ENCODE results near the gene MAST4.
A peak's percentile ranks its signal among the peaks of the same experiment; 100 is the strongest.

Gene MAST4

DNA sequence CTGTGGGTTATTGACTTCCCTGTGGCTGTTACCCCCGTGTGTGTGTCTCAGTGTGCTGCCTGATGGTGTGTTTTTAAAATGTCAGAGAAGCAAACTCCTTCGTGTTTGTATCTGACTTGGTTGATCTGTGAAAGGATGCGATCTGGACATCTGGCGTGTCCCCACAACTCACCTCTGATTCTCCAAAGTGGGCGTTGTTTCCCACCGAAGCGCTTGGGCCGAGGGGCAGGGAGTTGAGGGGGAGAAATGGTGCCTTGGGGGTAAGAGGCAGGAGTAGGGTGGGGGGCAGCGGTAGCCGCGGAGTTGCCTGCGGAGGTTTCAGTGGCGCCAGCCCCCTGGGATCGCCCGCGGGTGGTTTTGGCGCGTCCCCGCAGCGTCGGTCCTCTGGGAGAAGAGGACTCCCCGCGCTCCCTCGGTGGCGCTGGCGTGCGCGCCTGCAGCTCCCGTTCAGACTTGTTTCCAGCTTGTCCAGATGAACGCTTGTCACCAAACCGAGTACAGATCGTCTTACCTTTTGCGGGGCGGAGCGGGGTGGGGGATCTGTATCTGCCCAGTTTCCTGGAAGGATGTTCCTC, 1.1 kb downstream of the MAST4 start:
- DNase-seq, result peak; percentile 7
- in situ Hi-C loops (cut with HindIII; ENCODE audit: low pct_ligation_motif_present, low pct_unique_long_range_greater_than_20kb, low sequenced_read_pairs), result no loop called here

DNA sequence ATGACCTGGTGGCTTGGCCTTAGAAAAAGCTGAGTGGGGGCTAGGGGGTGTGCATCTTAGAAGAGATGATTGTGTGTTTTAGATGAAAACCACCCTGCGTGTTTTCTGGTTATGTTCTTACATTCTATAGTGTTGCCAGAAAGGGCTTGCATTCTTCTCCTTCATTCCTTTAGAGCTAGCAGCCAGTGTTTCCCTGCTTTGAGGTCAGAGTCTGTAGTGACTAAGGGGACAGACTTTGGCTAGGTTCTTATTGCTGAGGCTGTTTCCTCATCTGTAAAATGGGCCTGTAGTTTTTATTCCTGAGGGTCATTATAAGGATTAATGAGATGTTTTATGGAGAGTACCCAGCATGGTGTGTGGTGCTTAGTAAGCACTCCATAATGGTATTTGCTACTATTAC, 6.4 kb downstream of the MAST4 start:
- no peak for DNase-seq
- in situ Hi-C loops (cut with HindIII; ENCODE audit: low pct_ligation_motif_present, low pct_unique_long_range_greater_than_20kb, low sequenced_read_pairs), result no loop called here

DNA sequence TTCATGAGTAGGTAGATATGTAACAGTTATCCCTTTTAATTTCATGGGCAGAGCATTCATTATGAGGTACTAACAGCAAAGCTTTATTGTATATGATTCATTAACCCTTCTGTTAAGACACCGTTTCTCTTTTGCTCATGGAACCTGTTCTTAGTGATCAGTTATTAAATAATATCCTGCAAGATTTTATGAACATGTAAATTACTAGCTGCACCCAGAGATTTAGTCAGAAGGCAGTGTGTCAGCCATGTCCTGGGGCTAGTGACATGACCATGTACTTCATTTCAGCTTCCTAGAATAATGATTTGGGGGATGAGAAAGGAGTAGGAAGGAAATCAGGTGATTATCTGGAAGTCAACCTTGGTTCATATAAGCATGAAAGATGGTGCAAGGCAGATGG, 7.0 kb downstream of the MAST4 start:
- in situ Hi-C loops (cut with HindIII; ENCODE audit: low pct_ligation_motif_present, low pct_unique_long_range_greater_than_20kb, low sequenced_read_pairs), result no loop called here
- no peak for DNase-seq

DNA sequence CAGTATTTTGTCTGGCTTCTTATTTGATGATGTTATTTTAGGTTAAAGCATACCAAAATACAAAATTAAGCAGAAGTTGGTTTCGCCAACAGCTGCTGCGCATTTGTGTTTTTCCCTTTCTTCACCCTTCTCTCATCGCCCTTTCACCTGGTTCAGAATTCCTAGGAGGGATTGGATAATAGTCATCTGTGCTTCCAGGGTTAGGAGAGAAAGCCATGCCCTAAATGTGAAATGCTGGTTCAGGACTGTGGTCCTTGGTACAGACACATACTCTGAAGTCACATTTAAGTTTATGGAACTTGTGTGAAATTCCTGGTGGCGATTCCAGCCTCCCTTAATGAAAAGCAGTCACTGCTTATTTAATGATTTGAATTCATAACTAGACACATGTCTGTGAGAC, 7.7 kb downstream of the MAST4 start:
- in situ Hi-C loops (cut with HindIII; ENCODE audit: low pct_ligation_motif_present, low pct_unique_long_range_greater_than_20kb, low sequenced_read_pairs), result no loop called here
- DNase-seq, result no peak

DNA sequence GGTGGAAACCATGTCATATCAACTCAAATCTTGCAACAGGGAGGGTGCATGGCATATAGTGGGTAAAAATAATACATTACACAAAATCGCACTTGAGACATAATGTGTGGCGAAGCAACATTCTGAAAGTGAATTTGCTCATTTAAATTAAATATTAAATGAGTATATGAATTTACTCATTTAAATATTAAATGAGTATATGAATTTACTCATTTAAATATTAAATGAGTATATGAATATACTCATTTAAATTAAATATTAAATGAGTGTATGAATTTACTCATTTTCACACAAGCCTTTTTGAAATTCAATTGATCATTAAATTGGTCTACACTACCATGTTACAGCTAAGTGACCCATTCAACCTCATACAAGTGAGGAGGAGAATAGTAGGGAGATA, 10.5 kb downstream of the MAST4 start:
- in situ Hi-C loops (cut with HindIII; ENCODE audit: low pct_ligation_motif_present, low pct_unique_long_range_greater_than_20kb, low sequenced_read_pairs), result no loop called here
- no peak for DNase-seq

GRCh38 chr5:66608501-66608900, 12.3 kb downstream of the MAST4 start:
- no peak for DNase-seq
- in situ Hi-C loops (cut with HindIII; ENCODE audit: low pct_ligation_motif_present, low pct_unique_long_range_greater_than_20kb, low sequenced_read_pairs), result no loop called here

DNA sequence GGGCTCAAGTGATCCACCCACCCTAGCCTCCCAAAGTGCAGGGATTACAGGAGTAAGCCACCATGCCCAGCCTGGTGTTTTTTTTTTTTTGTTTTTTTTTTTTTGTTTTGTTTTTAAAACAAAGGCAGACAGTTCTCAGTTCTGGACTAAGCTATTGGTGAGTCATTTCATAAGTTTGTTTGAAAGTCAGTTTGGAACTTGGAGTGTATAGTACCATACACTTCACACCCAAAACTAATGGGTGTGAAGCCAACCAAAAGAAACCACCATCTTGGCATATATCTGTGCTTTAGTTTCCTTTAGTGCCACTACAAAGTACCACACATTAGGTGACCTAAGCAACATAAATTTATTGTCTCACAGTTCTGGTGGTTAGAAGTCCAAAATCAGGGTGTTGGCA, 13.4 kb downstream of the MAST4 start:
- in situ Hi-C loops (cut with HindIII; ENCODE audit: low pct_ligation_motif_present, low pct_unique_long_range_greater_than_20kb, low sequenced_read_pairs), result no loop called here
- no peak for DNase-seq

DNA sequence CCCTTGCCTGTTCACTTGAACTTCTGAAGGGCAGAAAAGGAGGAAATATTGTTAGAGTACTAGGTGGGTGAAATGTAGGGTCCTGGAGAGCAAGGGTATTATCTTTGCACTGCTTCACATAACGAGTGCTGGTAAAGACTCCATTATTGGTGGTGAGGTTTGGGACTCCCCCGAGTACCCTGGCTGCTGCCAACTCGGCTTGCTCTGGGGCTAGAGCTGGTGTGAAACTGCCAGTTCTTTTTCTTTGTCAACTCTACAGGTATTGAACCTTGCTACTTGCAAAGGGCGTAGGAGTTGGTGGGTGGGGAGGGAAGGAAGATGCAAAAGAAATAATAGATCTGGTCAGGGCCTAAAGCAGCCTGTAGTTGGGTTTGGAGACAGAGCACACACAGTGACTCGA, 16.0 kb downstream of the MAST4 start:
- no peak for DNase-seq
- in situ Hi-C loops (cut with HindIII; ENCODE audit: low pct_ligation_motif_present, low pct_unique_long_range_greater_than_20kb, low sequenced_read_pairs), result no loop called here

GRCh38 chr5:66615136-66615535, 18.9 kb downstream of the MAST4 start:
- in situ Hi-C loops (cut with HindIII; ENCODE audit: low pct_ligation_motif_present, low pct_unique_long_range_greater_than_20kb, low sequenced_read_pairs), result no loop called here
- no peak for DNase-seq

DNA sequence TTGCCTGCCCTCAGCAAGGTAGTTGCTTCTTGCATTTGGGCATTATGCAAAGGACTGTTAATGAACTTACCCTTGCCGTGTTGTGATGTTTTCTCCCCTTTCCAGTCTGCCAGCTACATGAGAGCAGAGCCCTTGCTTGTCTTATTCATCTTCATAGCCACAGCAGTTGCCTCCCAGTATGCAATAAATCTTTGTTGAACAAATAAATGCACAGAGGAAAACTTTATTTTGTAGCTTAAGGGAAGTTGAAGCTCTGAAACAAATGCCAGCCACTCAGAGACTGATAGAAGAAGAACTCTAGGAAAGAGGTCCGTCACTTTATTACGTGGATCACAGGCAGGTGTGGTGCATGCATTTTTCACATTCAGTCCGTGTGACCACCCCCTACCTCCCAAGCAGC, 19.7 kb downstream of the MAST4 start:
- in situ Hi-C loops (cut with HindIII; ENCODE audit: low pct_ligation_motif_present, low pct_unique_long_range_greater_than_20kb, low sequenced_read_pairs), result no loop called here
- no peak for DNase-seq

GRCh38 chr5:66616520-66617225, 20.5 kb downstream of the MAST4 start:
- in situ Hi-C loops (cut with HindIII; ENCODE audit: low pct_ligation_motif_present, low pct_unique_long_range_greater_than_20kb, low sequenced_read_pairs), result no loop called here
- DNase-seq, result no peak

- in situ Hi-C loops (cut with HindIII; ENCODE audit: low pct_ligation_motif_present, low pct_unique_long_range_greater_than_20kb, low sequenced_read_pairs), result no loop called here
- no peak for DNase-seq
Measured at GRCh38 chr5:66617226-66617861, 21.2 kb downstream of the MAST4 start.

DNA sequence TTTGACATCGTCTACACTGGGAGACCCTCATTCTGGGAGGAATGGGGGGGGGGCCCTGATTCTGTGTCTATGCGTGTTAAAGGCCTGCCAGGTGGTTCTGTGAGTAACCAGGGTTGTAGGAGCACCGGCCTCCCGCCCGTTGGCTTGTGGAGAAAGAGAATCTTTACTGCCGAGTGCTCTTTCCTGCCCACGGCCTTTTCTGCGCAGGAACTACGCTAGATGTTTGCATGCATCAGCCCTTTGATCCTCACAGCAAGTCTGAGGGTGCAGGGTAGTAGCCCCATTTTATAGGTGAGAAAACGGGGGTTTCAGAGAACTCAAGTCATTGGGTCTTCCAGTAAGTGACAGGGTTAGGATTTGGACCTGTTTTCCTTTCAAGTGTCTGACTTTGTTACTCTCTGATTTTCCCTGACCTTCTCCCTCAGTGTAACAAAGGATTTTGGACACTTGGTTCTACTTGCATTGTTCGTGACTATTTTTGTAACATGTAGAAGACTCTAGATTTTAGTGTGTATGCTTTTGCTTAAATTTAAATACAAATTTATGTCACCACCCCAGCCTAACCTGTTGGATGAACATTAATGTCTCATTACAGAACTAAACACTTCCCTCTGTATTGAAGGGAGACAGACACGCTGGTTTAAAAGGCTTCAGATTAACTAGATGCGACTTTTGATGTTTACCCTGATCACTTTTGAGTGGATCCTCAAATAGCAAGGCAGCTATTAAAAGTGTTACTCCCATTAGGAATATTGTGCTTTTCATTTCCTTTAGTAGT, 22.0 kb downstream of the MAST4 start:
- in situ Hi-C loops (cut with HindIII; ENCODE audit: low pct_ligation_motif_present, low pct_unique_long_range_greater_than_20kb, low sequenced_read_pairs), result no loop called here
- DNase-seq, result no peak

- in situ Hi-C loops (cut with HindIII; ENCODE audit: low pct_ligation_motif_present, low pct_unique_long_range_greater_than_20kb, low sequenced_read_pairs), result no loop called here
- no peak for DNase-seq
Measured at GRCh38 chr5:66620711-66621110, 24.5 kb downstream of the MAST4 start.

- in situ Hi-C loops (cut with HindIII; ENCODE audit: low pct_ligation_motif_present, low pct_unique_long_range_greater_than_20kb, low sequenced_read_pairs), result no loop called here
- no peak for DNase-seq
Measured at GRCh38 chr5:66621146-66621545, 25.0 kb downstream of the MAST4 start.

- in situ Hi-C loops (cut with HindIII; ENCODE audit: low pct_ligation_motif_present, low pct_unique_long_range_greater_than_20kb, low sequenced_read_pairs), result no loop called here
- DNase-seq, result no peak
Measured at GRCh38 chr5:66621736-66622135, 25.5 kb downstream of the MAST4 start.

DNA sequence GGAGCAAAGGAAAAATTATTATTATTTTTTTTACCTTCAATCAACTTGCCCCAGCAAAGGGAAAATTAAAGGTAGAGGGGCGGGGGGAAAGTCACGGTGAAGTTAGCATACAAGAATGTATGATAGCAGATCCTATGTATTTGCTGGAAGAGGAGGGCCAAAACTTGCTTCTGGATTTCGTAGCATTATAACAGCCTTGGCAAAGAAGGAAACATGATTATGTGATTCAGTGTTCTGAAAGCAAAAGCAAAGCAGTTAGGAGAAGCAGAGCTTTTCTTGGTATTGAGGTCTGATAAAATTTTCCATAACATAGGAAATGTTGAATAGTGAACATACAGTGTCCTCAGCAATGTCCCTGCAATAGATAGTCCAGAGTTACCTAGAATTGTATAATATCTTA, 32.4 kb downstream of the MAST4 start:
- DNase-seq, result no peak
- in situ Hi-C loops (cut with HindIII; ENCODE audit: low pct_ligation_motif_present, low pct_unique_long_range_greater_than_20kb, low sequenced_read_pairs), result no loop called here

- DNase-seq, result no peak
Measured at GRCh38 chr5:66629446-66629845, 33.3 kb downstream of the MAST4 start.

GRCh38 chr5:66633754-66634153, 37.6 kb downstream of the MAST4 start:
- in situ Hi-C loops (cut with HindIII; ENCODE audit: low pct_ligation_motif_present, low pct_unique_long_range_greater_than_20kb, low sequenced_read_pairs), result no loop called here
- no peak for DNase-seq

More at GRCh38 chr5:66629446-66629845, 33.3 kb downstream of the MAST4 start:
- in situ Hi-C loops (cut with HindIII; ENCODE audit: low pct_ligation_motif_present, low pct_unique_long_range_greater_than_20kb, low sequenced_read_pairs), result no loop called here
